Right renal pelvis (tissue), 4 donors: ENCODE data around the gene AOAH. TPM values are rescaled to one million over a fixed set of nuclear protein-coding genes. Genes with fewer than 3 reads are reported as not detected.
"Not testable (repeated sequence)": the region's sequence is repeated elsewhere in the genome, so short reads cannot be mapped to it uniquely, and the experiment has no call there.

Source experiments
- DNase-seq, 4 donors: peaks; one replicate each; pipeline ENCODE4 v3.0.0-alpha.2; 2013; ENCODE audit warnings: low read depth in 4 of 4, low spot score in 3 of 4, missing footprints in 1 of 4
- polyA plus RNA-seq, 4 donors: library from polyadenylated mRNA; unstranded; fragments of 120-200 nt; gene quantifications; one replicate each; pipeline ENCODE4 v1.2.1, GENCODE V29; 2013; ENCODE audit not compliant: insufficient read length in 4 of 4

AOAH gene
- polyA plus RNA-seq, 4 donors, result 1.9 to 3.0 (median 2.2) TPM

DNA sequence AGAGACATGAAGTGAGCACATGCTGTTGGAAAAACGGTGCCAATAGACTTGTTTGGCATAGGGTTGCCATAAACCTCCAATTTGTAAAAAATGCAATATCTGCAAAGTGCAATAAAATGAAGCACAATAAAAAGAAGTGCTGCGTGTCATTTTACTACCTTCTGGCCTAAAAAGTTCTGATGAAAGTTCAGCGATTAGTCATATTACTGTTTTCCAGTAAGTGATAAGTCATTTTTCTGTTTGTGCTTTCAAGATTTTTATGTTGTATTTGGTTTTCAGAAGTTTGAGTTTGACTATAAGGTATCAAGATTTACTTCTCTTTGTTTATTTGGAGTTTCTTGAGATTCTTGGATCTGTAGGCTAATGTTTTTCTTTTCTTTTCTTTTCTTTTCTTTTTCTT lies 16.8 kb downstream of the AOAH start:
- no peak for DNase-seq

DNA sequence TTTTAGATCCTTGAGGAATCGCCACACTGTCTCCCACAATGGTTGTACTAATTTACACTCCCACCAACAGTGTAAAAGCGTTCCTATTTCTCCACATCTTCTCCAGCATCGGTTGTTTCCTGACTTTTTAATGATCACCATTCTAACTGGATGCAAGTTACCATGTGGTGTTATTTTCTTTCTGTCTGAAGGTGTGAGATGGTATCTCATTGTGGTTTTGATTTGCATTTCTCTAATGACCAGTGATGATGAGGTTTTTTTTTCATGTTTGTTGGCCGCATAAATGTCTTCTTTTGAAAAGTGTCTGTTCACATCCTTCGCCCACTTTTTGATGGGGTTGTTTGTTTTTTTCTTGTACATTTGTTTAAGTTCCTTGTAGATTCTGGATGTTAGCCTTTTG lies 20.4 kb downstream of the AOAH start:
- DNase-seq, result not testable (repeated sequence)

DNA sequence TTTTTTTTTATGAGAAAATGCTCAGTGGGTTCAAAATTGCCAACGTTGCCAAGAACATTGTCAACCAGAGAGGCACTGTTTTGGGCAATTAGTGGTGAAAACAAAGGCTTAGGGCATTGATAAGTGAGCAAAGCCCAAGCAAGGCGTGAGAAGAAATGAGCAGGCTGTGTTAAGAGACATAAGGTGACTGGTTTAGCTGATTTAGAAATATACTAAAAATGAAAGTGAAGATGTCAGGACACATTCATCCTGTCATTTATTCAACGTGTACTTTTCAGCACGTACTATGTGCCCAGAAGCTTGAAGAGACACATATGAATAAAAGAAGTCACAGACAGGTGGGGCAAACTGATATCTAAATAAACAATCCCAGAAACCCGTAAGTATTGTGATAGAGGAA lies 31.8 kb downstream of the AOAH start:
- DNase-seq, result no peak

DNA sequence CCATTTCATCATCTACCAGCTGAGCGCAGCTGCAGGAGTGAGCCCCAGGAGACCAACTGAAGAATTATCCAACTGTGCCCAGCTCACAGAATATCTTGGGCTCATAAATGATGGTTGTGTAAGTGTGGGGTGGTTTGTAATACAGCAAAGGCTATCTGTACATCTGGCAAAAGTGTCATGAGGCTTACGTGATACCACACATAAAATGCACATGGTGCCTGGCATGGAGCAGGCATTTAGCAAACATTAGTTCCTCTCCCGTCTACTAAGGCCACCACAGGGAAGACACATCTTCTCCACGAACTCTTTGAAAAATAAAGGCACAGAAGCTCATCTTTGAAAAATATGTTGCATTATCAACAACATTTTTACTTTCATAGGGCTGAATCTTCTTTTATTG lies 32.3 kb downstream of the AOAH start:
- DNase-seq, result no peak

DNA sequence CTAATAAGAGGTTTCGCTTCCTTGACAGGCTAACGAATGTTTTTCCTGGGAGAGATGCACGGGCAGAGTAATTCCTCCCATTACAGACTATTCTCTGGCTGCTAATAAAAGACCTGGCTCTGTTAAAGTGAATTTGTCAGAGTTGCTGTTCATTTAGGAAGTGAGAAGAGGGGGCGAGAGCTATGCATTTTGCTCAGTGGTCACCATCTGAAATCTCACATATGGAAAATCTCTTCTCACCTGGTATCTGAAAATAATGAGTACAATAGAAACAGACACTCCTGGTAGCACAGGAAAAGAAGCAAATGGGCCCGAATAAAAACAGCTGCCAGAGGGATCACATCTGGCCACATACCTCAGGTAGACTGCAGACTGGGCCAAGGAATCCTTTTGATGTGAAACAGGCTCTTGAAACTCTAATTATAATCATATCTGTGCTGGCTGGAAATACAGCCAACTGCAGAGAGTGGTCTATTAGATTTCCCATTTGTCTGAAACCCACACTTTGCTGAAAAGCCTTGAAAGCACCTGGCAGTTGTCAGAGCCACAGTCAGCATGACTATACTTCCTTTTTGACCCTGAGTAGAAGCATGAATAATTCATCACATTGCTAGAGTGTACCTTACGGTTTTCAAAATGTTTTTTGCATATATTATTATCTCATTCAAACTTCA lies 33.6 kb downstream of the AOAH start:
- no peak for DNase-seq

DNA sequence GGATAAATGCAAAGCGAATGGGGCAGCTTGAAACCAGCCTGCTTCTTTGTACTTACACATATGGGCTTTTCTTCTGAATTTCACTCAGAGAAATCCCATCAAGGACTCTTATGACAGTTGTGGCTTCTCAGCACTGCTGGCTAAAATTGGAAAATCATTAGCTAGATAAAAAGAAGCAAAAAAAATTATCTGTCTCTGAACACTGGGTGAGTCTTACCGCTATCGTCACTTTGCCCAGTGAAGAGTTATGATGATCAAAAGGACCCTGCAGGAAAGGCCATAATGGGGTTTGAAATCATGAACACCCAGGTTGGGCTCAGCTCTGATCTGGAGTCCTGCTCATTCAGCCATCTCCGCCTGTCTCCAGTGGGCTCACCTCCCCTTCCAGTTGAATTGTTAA lies 34.3 kb downstream of the AOAH start:
- DNase-seq, result no peak

DNA sequence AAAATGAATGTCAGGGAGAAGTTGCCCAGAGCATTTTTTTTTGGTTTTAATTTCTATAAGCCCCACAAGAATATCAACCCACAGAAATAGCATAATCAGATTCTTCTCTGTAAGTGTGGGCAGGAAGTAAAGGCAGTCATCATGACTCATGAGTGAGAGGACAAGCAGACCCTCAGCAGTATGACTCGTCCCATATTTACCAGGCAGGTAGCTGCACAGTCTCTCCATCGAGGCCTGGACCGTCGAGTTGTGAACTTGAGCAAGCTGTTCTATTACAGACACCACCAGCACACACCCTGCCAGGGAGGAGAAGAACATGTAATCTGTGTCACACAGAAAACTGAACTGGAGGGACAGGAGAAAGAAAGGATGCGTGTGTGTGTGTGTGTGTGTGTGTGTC lies 37.8 kb downstream of the AOAH start:
- no peak for DNase-seq

DNA sequence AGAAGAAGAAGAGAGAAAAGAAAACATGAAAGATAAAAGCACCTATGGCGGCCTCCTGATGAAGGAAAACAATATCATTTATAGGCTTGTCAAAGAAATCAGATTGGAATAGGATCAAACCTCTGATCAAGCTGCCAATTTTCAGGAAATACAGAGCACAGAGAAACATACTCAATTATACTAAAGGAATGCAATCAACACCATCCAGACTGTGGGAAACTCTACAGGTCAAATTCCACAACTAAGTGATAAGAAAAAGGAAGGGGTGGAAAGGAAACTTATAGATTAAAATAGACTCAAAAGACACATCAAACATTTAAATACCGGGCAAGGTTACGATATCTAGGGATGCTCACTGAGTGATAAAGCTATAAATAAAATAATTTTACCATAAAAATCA lies 39.3 kb downstream of the AOAH start:
- DNase-seq, result no peak

DNA sequence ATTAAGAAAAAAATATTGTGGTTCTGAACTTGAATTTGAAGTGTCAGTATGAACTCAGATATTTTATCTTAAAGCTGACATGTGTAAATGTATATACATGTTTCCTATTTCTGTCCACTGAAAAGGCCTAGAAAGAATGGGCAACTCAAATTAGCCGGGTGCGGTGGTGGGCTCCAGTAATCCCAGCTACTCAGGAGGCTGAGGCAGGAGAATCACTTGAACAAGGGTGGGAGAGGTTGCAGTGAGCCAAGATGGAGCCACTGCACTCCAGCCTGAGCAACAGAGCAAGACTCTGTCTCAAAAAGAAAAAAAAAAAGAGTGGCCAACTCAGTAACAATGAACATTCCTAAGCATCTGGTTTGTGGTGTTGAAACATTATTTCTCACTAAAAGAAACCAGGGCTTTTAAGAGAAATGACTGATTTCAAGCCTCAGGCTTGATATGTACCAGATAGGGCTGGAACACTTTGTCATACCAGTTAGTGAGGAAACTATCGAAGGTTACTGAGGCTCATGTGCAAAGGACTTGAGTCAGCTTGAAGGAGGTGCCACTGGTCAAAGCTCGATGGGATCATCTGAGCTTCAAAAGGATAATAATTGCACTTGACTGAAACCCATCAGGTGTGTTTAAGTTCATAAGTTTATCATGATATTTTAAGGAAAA lies 40.5 kb downstream of the AOAH start:
- DNase-seq, result no peak

DNA sequence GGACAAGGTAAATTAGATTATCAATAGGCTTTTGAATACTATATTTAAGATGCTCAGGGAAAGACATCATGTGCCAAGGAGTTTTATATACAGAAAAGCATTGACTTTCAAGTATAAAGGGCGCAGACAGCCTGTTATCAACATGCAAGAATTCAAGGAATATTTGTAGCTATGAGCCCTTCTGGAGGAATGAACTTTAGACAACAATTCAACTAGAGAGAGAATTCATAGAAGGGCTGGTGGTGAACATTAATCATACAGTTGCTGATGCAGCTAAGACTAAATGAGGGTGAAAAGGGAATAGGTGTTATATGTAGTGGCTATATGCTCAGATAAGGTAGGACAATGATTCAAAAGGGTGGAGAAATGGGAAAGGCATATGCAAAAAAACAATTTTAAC lies 41.2 kb downstream of the AOAH start:
- no peak for DNase-seq

DNA sequence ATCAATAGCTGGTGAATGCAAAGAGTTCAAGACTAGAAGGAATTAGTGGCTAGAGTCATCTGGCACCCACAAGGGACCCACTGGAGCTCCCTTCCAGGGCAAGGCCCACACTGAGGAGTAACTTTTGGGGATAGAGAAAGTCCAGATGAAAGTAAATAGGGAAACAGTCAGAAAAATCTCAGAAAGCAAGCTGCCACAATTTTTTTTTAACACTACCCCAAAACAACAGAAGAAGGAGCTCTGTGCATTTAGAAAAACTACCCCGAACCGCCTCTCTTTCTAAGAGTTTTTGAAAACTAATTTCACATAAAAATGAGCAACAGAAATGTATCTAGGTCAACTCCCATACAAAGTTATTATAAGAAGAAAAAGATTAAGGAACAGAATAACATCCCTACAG lies 42.2 kb downstream of the AOAH start:
- no peak for DNase-seq

DNA sequence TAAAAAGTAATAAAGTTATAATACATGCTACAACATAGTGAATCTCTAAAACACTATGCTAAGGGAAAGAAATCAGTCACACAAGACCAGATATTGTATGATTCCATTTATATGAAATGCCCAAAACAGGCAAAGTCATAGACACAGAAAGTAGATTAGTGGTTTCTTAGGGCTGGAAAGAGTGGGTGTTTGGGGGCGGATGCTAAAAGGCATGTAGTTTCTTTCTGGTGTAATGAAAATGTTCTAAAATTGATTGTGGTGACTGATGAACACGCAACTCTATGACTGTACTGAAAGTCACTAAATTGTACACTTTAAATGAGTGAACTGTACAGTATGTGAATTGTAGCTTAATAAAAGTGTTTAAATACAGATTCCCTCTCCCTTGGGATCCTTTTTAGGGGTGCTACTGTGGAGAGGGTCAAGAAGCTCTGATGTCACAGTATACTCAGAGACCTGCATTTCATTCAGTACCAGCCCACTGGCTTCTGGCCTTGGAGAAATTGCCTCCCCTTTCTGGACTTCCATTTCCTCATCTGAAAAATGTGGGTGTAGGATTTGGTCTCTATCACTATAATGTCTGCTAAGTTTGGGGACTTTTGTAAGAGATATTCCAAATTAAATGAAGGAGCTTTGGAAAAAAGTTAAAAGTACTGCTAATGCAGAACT lies 46.4 kb downstream of the AOAH start:
- DNase-seq, result no peak

DNA sequence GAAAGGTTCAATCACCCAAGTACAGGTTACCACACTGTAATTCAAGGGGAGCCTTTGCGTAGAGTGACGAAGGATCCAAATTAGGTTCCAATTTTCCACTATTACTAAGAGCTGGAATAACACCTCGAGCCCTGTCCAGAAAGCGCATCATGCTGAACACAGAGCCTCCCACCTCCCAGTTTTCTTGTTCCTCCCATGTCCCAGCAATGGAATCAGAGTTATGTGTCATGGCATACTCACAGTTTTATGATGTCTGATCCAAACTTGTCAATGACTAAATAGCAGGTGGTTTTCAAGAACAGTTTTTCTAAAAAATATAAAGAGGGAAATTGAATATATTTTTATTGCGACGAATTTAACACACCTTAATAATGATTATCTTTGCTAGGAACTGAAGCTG lies 50.6 kb downstream of the AOAH start:
- DNase-seq, result no peak

DNA sequence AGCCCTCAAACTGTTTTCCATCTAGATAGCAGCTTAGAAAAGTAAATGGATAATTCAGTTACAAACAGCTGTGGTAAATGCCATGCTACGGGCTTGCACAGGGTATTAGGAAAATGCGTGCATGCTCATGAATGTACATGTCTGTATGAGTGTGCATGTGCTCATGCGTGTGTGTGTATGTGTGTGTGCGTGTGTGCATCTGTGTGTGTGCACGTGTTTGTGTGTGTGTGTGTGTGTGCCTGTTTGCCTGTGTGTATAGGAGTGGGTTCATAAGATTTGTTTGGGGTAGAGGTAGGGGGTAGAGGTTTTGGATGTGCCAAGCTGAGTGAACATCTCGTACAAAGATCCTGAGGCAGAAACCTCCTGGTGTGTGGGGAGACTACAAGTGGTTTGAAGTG lies 52.9 kb downstream of the AOAH start:
- no peak for DNase-seq

DNA sequence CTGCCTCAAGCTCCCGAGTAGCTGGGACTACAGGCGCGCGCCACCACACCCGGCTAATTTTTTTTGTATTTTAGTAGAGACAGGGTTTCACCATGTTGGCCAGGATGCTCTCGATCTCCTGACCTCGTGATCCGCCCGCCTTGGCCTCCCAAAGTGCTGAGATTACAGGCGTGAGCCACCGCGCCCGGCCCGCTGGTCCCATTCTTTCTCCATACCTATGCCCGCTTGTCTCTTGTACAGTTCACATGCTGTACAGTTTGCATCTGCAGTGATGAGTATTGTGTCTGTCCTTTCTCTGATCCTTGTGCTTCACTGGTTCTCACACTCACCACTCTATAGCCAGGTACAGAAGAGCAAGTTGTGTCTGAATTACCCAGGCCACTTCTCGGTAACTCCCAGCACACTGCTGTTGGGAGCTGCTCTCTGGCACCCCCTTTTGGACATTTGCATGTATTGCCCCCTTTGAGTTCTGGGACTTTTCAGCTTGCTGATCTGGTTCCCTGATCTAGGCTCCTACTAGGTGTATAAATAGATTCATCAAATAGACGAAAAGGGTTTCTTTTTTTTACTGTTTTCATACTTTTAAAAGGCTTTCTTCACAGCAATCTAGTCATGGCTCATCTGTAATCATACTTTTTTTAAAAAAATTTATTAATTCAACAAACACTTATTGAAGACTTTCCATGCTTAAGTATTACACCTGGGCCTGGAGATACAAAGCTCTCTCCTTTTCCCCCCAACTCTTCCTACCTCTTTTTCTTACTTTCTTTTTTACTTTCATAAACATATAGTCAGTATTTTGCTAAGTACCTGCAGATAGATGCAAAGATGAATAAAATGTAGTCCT lies 53.5 kb downstream of the AOAH start:
- peak; percentile 44 to 50 (median 48) for DNase-seq

DNA sequence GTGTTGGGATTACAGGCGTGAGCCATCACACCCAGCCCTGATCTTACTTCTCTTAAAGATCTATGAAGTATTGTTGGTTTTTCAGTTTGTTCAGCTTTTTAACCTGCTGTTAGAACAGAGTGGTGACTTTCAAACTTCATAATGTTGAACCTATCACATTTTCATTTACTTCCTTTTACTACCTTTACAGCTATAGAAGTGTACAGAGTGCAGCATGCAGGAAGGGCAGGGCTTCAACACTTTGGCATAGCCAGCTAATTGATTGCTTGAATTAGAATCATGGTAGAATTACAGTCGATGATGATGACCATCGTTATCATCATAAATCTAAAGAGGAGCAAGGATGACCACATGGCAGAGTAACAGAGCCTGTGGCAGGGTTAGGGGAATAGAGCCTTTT lies 55.5 kb downstream of the AOAH start:
- DNase-seq, result no peak

DNA sequence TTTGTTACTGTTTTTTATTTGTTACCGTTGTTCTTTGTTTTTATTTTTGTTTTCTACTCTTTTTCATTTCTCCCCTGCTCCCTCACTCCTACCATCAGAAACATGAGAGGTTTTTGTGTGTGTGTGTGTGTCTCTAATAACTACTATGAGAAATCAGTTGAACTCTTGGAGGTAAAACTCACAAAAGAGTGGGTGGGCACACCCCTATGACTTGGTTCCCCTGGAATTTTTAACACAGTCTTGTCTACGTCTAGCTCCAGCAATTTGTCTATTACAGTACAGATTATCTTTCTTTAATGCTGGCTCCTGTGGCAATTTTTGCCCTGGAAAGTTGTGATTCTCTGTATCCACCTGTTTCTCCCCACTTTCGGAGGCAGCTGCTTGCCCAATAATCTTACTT lies 56.2 kb downstream of the AOAH start:
- DNase-seq, result no peak

DNA sequence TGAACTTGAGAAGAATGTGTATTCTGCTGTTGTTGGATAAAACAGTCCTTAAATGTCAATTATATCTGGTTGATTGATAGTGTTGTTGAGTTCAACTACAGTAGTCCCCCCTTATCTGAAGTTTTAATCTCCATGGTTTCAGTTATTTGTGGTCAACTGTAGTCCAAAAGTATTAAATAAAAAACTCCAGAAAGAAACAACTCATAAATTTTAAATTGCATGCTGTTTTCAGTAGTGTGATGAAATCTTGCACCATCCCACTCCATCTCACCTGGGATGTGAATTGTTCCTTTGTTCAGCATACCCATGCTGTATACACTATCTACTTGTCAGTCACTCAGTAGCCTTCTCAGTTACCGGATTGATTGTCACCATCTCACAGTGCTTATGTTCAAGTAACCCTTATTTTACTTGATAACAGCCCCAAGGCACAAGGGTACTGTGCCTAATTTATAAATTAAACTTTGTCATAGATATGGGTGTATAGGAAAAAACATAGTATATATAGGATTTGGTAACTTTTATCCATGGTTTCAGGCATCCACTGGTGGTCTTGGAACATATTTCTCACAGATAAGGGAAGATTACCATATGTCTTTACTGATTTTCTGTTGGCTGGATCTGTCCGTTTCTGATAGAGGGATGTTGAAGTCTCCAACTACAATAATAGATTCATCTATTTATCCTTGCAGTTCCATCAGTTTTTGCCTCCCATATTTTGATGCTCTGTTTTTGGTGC lies 57.1 kb downstream of the AOAH start:
- DNase-seq, result no peak

DNA sequence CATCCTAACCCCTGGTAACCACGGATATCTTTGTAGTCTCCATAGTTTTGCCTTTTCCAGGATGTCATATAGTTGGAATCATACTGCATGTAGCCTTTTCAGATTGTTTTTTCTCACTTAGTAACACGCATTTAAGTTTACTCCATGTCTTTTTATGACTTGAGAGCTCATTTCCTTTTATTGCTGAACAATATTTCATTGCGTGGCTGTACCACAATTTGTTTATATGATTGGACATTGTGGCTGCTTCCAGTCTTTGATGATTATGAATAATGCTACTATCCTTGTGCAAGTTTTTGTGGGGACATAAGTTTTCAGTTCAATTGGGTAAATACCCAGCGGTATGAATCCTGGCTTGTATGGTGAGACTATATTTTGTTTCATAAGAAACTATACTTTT lies 60.8 kb downstream of the AOAH start:
- no peak for DNase-seq

DNA sequence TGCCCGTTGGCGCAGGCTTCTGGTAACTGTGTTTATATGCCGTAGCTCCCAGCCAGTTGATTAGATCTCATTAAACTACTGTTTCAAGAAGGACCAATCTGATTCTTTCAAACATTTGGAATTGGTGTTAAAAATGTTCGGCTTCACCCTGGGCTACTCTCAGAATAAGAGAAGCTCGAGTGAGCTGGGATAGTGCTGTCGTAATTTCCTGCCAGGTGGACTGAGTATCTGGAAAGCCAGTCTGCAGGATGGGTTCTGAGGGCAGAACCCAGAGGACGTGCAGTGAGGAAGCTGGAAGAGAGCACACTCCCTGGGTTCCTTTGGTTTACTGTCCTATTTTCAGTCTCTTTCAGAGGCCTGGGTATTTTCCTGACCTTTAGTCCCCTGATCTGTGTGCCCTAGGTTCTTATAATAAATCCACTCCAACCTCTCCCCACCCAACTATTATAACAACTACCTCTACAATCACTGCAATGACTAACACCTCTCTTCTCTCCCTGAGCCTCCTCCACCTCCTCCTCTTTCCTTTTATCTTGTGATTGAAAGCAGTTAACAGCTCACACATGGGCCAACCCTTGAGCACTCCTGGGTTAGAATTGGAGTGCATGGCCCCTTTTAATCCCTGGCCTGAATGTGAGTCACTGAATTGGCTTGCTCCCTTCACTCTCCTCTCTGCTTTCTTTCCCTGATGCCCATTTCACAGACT lies 63.0 kb downstream of the AOAH start:
- DNase-seq, result no peak
